H1 (cell line): ENCODE measurements around the gene SLC4A7.

Experiments
- BCL11A ChIP-seq, 2 experiments: IDR thresholded peaks; one replicate each; pipeline ENCODE4 v1.6.1; 2011; ENCODE audit warnings: low read depth in 2 of 2, low read length in 2 of 2, mild to moderate bottlenecking in 2 of 2
- EP300 ChIP-seq, 2 experiments: IDR thresholded peaks; 1 replicate in 1 of 2; 2 replicates in 1 of 2; pipeline ENCODE4 v1.6.1; 2011 to 2012; ENCODE audit warnings: low read depth in 2 of 2, low read length in 2 of 2, mild to moderate bottlenecking in 2 of 2, borderline replicate concordance in 1 of 2, inconsistent platforms in 1 of 2, moderate library complexity in 1 of 2
- EZH2 ChIP-seq: fragments of 200-600 bp; sonication (generic); IDR thresholded peaks from 2 replicates; pipeline ENCODE4 v1.7.1; 2012; ENCODE audit warnings: low read depth, mild to moderate bottlenecking, moderate library complexity, low read length, inconsistent platforms; ENCODE audit not compliant: severe bottlenecking
- RXRA ChIP-seq: IDR thresholded peaks from 2 replicates; pipeline ENCODE4 v1.6.1; 2011; ENCODE audit warnings: low read depth, mild to moderate bottlenecking, low read length, moderate library complexity; ENCODE audit not compliant: insufficient read depth
- ZNF274 ChIP-seq: IDR thresholded peaks from 2 replicates; pipeline ENCODE4 v1.7.0; 2012; ENCODE audit warnings: low read length, borderline replicate concordance; ENCODE audit errors: extremely low read depth
- TF ChIP-seq, protein P1 (sequence below): IDR thresholded peaks from 2 replicates; pipeline ENCODE4 v1.6.1; 2011; ENCODE audit warnings: low read depth, mild to moderate bottlenecking, low read length; ENCODE audit not compliant: insufficient read depth

DNA sequence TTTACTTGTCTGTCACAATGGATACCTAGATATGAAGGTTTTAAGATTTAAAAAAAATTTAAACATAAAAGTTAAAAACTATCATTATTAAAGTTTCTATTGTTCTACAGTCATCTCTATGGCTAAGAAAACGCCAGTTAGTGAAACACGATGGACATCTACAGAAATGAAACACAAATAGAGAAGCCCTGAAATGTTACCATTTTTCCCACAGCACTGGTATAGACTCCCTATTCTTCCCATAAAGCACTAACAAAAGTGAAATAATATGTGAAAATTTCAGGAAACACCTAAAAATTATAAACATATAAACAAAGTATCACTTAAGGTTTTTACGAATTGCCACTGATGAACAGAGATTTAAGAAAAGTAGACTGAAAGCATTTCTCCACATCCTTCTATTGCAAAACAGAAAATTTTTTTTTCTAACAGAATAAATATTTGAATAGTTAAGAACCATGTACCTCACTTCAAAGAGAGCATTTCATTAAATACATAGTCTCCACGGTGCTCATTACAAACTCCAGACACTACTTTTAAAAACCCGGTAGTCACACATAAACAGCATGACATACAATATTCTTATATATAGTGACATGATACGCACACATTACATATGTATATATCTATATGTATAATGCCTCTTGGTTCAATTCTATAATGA, 107.9 kb downstream of the SLC4A7 start:
- TF ChIP-seq RXRA (no peak), ZNF274 (no peak), EP300 (IDR thresholded peaks at IDR 0.05; ENCODE audit: borderline replicate concordance in 1 of 2, low read depth in 2 of 2, low read length in 2 of 2) (no peak), BCL11A (IDR thresholded peaks at IDR 0.05; ENCODE audit: low read depth in 2 of 2, low read length in 2 of 2) (no peak), EZH2 (no peak)
- TF ChIP-seq, protein P1, sequence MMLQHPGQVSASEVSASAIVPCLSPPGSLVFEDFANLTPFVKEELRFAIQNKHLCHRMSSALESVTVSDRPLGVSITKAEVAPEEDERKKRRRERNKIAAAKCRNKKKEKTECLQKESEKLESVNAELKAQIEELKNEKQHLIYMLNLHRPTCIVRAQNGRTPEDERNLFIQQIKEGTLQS: no peak
